HFFc6 (cell line): ENCODE data around the gene TENM3. TPM values are rescaled to one million over a fixed set of nuclear protein-coding genes. Genes with fewer than 3 reads are reported as not detected.

Experiments used
- DNase-seq: peaks from one replicate; pipeline ENCODE4 v3.0.0-alpha.2; 2018
- H3K27ac Mint-ChIP-seq: 2 replicates; pipeline ENCODE4 v1.8.0; 2020; ENCODE audit warnings: mild to moderate bottlenecking, mixed read lengths
- H3K27me3 Mint-ChIP-seq: 2 replicates; pipeline ENCODE4 v1.8.0; 2021; ENCODE audit warnings: mild to moderate bottlenecking, moderate library complexity, mixed read lengths; ENCODE audit not compliant: insufficient read depth
- H3K36me3 Mint-ChIP-seq: 2 replicates; pipeline ENCODE4 v1.8.0; 2021; ENCODE audit warnings: low read depth, mixed read lengths
- H3K4me1 Mint-ChIP-seq: 2 replicates; pipeline ENCODE4 v1.8.0; 2020; ENCODE audit warnings: low read depth, mixed read lengths
- H3K4me3 Mint-ChIP-seq: 2 replicates; pipeline ENCODE4 v1.8.0; 2020; ENCODE audit warnings: mild to moderate bottlenecking, moderate library complexity, mixed read lengths
- H3K9me3 Mint-ChIP-seq: 2 replicates; pipeline ENCODE4 v1.8.0; 2020; ENCODE audit warnings: mild to moderate bottlenecking, mixed read lengths
- total RNA-seq, 6 experiments: library from RNA; stranded (reverse); fragmentation: NEBNext Ultra II Directional; extraction: Animal tissue kit (Norgen Biotek cat#: 25700); gene quantifications; 2 replicates in 1 of 6; 3 replicates in 5 of 6; pipeline ENCODE4 v1.2.3, GENCODE V29; 2021
- TF ChIP-seq, protein P1 (sequence below): fragments of 200-600 bp; sonication (generic); IDR thresholded peaks from 2 replicates; pipeline ENCODE4 v1.5.0; 2021; ENCODE audit warnings: antibody characterized with exemption, mild to moderate bottlenecking

Gene TENM3
- total RNA-seq, 6 experiments from 2014 or later = 31.1 to 52.1 (median 42.0) TPM

DNA sequence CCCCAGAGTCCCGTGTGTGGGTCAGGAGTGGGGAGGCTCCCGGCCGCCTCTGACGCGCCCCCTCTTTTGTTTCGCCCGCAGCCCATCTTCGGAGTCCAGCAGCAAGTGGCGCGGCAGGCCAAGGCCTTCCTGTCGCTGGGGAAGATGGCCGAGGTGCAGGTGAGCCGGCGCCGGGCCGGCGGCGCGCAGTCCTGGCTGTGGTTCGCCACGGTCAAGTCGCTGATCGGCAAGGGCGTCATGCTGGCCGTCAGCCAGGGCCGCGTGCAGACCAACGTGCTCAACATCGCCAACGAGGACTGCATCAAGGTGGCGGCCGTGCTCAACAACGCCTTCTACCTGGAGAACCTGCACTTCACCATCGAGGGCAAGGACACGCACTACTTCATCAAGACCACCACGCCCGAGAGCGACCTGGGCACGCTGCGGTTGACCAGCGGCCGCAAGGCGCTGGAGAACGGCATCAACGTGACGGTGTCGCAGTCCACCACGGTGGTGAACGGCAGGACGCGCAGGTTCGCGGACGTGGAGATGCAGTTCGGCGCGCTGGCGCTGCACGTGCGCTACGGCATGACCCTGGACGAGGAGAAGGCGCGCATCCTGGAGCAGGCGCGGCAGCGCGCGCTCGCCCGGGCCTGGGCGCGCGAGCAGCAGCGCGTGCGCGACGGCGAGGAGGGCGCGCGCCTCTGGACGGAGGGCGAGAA lies 556.5 kb downstream of the TENM3 start:
- DNase-seq = no peak
- TF ChIP-seq, protein P1, sequence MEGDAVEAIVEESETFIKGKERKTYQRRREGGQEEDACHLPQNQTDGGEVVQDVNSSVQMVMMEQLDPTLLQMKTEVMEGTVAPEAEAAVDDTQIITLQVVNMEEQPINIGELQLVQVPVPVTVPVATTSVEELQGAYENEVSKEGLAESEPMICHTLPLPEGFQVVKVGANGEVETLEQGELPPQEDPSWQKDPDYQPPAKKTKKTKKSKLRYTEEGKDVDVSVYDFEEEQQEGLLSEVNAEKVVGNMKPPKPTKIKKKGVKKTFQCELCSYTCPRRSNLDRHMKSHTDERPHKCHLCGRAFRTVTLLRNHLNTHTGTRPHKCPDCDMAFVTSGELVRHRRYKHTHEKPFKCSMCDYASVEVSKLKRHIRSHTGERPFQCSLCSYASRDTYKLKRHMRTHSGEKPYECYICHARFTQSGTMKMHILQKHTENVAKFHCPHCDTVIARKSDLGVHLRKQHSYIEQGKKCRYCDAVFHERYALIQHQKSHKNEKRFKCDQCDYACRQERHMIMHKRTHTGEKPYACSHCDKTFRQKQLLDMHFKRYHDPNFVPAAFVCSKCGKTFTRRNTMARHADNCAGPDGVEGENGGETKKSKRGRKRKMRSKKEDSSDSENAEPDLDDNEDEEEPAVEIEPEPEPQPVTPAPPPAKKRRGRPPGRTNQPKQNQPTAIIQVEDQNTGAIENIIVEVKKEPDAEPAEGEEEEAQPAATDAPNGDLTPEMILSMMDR = no peak
- Mint-ChIP-seq H3K4me3 (no peak overlapping the region), H3K9me3 (peaks cover 5% of the 10 kb centered on the region; the same call in 1 of the 2 replicates), H3K36me3 (peaks cover 26% of the 10 kb centered on the region), H3K4me1 (no peaks in the 10 kb centered on the region), H3K27ac (no peak overlapping the region), H3K27me3 (no peaks in the 10 kb centered on the region)

DNA sequence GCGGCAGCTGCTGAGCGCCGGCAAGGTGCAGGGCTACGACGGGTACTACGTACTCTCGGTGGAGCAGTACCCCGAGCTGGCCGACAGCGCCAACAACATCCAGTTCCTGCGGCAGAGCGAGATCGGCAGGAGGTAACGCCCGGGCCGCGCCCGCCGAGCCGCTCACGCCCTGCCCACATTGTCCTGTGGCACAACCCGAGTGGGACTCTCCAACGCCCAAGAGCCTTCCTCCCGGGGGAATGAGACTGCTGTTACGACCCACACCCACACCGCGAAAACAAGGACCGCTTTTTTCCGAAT lies 557.0 kb downstream of the TENM3 start:
- no peak overlapping the region for H3K4me3 Mint-ChIP-seq
- no peaks in the 10 kb centered on the region for H3K27me3 Mint-ChIP-seq
- H3K27ac Mint-ChIP-seq = no peak overlapping the region
- TF ChIP-seq, protein P1 = no peak
- no peak for DNase-seq
- no peaks in the 10 kb centered on the region for H3K4me1 Mint-ChIP-seq
- peaks cover 5% of the 10 kb centered on the region; the same call in 1 of the 2 replicates for H3K9me3 Mint-ChIP-seq
- H3K36me3 Mint-ChIP-seq = peaks cover 21% of the 10 kb centered on the region

DNA sequence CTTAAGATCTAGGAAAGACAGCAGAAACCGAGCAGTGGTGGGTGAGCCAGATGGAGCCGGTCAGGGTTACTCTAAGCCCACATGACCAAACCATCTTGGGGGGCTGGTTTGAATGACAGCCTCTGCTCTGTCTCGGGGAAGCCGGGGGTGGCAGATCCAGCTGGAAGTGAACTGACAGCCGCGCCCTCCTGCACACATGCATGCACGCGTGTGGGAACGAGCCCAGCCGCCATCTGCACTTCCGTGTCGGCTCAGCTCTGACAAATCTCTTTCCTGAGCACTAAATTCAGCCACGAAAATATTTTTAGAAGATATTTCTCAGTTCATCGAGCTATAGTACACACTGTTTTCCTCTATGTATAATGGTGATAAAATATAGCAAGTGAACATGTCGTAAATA lies 558.4 kb downstream of the TENM3 start:
- no peak overlapping the region for H3K27ac Mint-ChIP-seq
- no peak overlapping the region for H3K4me3 Mint-ChIP-seq
- peaks cover 18% of the 10 kb centered on the region for H3K36me3 Mint-ChIP-seq
- TF ChIP-seq, protein P1 = no peak
- H3K27me3 Mint-ChIP-seq = no peaks in the 10 kb centered on the region; the same call in 1 of the 2 replicates
- H3K4me1 Mint-ChIP-seq = peaks cover 9% of the 10 kb centered on the region
- no peak for DNase-seq
- H3K9me3 Mint-ChIP-seq = peaks cover 5% of the 10 kb centered on the region; the same call in 1 of the 2 replicates

DNA sequence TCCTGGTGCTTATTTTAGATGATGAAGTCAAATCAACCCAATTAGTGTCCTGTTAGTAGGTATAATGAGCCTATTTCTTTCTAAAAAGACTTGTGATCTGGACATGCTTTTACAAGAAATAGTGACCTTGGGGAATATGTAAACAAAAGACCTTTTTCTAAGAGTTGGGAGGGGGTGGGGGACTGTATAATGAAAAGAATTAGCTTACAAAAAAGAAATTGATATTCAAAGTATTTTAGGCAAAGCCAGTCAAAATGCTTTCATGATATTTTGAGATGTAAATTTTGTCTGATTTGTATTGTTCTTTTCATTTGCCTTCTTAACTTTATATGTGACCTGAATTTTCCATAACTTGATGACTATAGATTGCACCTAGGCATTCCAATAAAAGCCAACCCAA lies 559.4 kb downstream of the TENM3 start:
- TF ChIP-seq, protein P1 = no peak
- H3K36me3 Mint-ChIP-seq = peaks cover 18% of the 10 kb centered on the region
- DNase-seq = no peak
- peaks cover 5% of the 10 kb centered on the region; the same call in 1 of the 2 replicates for H3K9me3 Mint-ChIP-seq
- no peak overlapping the region for H3K4me3 Mint-ChIP-seq
- H3K27ac Mint-ChIP-seq = no peak overlapping the region
- peaks cover 12% of the 10 kb centered on the region for H3K4me1 Mint-ChIP-seq
- no peaks in the 10 kb centered on the region; the same call in 1 of the 2 replicates for H3K27me3 Mint-ChIP-seq

DNA sequence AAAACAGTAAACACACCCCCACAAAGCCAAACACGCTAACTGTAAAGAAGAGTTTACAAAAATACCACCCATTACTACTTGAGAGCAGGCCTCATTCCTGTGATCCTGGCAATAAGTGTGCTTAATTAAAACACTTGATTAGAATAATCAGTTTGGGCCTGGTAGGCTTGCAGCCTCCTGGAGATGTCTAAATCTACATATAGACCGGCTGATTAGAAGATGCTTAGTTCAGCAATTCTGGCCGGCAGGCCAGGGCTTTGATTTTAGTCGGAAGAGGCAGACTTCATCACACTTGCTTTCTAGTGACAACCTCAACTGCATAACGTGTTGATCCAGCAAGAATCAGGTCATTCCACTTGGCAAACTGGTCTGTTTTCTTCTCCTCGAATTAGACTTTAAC lies 560.0 kb downstream of the TENM3 start:
- Mint-ChIP-seq H3K9me3 (peaks cover 5% of the 10 kb centered on the region; the same call in 1 of the 2 replicates), H3K27ac (no peak overlapping the region), H3K4me1 (peaks cover 12% of the 10 kb centered on the region), H3K36me3 (peaks cover 15% of the 10 kb centered on the region), H3K27me3 (no peaks in the 10 kb centered on the region; the same call in 1 of the 2 replicates), H3K4me3 (no peak overlapping the region)
- no peak for DNase-seq
- TF ChIP-seq, protein P1 = no peak
